H9 (cell line): ENCODE data around the gene ZNF728. TPM values are rescaled to one million over a fixed set of nuclear protein-coding genes. Genes with fewer than 3 reads are reported as not detected.

Experiments used
- DNase-seq: peaks from one replicate; pipeline ENCODE4 v3.0.0-alpha.2; 2017
- H2AFZ ChIP-seq: one replicate; pipeline ENCODE4 v1.6.1; 2013; ENCODE audit warnings: mild to moderate bottlenecking, low read length, control low read depth, moderate library complexity
- H2AK5ac ChIP-seq: 2 replicates; pipeline ENCODE4 v1.6.1; 2013; ENCODE audit warnings: low read length, control low read depth, mixed read lengths; ENCODE audit not compliant: insufficient read length
- H2BK120ac ChIP-seq: one replicate; pipeline ENCODE4 v1.6.1; 2013; ENCODE audit warnings: low read depth, mild to moderate bottlenecking, low read length, control low read depth, inconsistent platforms; ENCODE audit not compliant: poor library complexity, severe bottlenecking
- H2BK12ac ChIP-seq: 2 replicates; pipeline ENCODE4 v1.6.1; 2013; ENCODE audit warnings: low read length, control low read depth, mixed read lengths, low read depth; ENCODE audit not compliant: insufficient read length
- H2BK15ac ChIP-seq: 2 replicates; pipeline ENCODE4 v1.6.1; 2013; ENCODE audit warnings: low read depth, low read length, control low read depth
- H2BK20ac ChIP-seq: one replicate; pipeline ENCODE4 v1.6.1; 2013; ENCODE audit warnings: low read depth, mild to moderate bottlenecking, low read length, control low read depth, inconsistent platforms; ENCODE audit not compliant: poor library complexity, severe bottlenecking
- H2BK5ac ChIP-seq: 2 replicates; pipeline ENCODE4 v1.6.1; 2013; ENCODE audit warnings: low read length, control low read depth, mixed read lengths; ENCODE audit not compliant: insufficient read length
- H3K14ac ChIP-seq: 2 replicates; pipeline ENCODE4 v1.6.1; 2013; ENCODE audit warnings: low read length, control low read depth; ENCODE audit not compliant: insufficient read depth
- H3K18ac ChIP-seq: 2 replicates; pipeline ENCODE4 v1.6.1; 2013; ENCODE audit warnings: low read depth, mild to moderate bottlenecking, mixed read lengths, low read length, control low read depth; ENCODE audit not compliant: insufficient read length
- H3K23ac ChIP-seq: 2 replicates; pipeline ENCODE4 v1.6.1; 2013; ENCODE audit warnings: low read length, control low read depth, mixed read lengths, low read depth; ENCODE audit not compliant: insufficient read length
- H3K23me2 ChIP-seq: 2 replicates; pipeline ENCODE4 v1.6.1; 2013; ENCODE audit warnings: low read depth, mild to moderate bottlenecking, mixed read lengths, low read length, control low read depth; ENCODE audit not compliant: insufficient read length, poor library complexity, severe bottlenecking
- H3K27ac ChIP-seq: 2 replicates; pipeline ENCODE4 v1.5.1; 2013; ENCODE audit warnings: low read length, control low read depth, mixed read lengths, low read depth; ENCODE audit not compliant: insufficient read length
- H3K27me3 ChIP-seq: 2 replicates; pipeline ENCODE4 v1.6.1; 2013; ENCODE audit warnings: low read length, control low read depth, inconsistent platforms; ENCODE audit not compliant: insufficient read depth
- H3K4ac ChIP-seq: 2 replicates; pipeline ENCODE4 v1.6.1; 2013; ENCODE audit warnings: low read depth, mild to moderate bottlenecking, control low read depth, inconsistent platforms, low read length, moderate library complexity
- H3K4me1 ChIP-seq: 2 replicates; pipeline ENCODE4 v1.6.1; 2013; ENCODE audit warnings: low read length, control low read depth, inconsistent platforms; ENCODE audit not compliant: insufficient read depth
- H3K4me2 ChIP-seq: 2 replicates; pipeline ENCODE4 v1.6.1; 2013; ENCODE audit warnings: low read length, control low read depth, mixed read lengths; ENCODE audit not compliant: insufficient read length, insufficient read depth
- H3K56ac ChIP-seq: 2 replicates; pipeline ENCODE4 v1.6.1; 2013; ENCODE audit warnings: low read depth, mild to moderate bottlenecking, mixed read lengths, low read length, control low read depth; ENCODE audit not compliant: insufficient read length
- H3K79me1 ChIP-seq: 2 replicates; pipeline ENCODE4 v1.6.1; 2013; ENCODE audit warnings: low read depth, mild to moderate bottlenecking, moderate library complexity, low read length, control low read depth, inconsistent platforms; ENCODE audit not compliant: insufficient read depth, poor library complexity, severe bottlenecking
- H3K79me2 ChIP-seq: 2 replicates; pipeline ENCODE4 v1.6.1; 2013; ENCODE audit warnings: low read length, control low read depth, inconsistent platforms; ENCODE audit not compliant: insufficient read depth
- H3K9ac ChIP-seq: 2 replicates; pipeline ENCODE4 v1.6.1; 2013; ENCODE audit warnings: low read length, control low read depth, mixed read lengths; ENCODE audit not compliant: insufficient read length; ENCODE audit errors: extremely low read depth
- H3K9me3 ChIP-seq: one replicate; pipeline ENCODE4 v1.6.1; 2013; ENCODE audit warnings: low read depth, low read length, inconsistent platforms; ENCODE audit not compliant: control insufficient read depth
- H3T11ph ChIP-seq: one replicate; pipeline ENCODE4 v1.6.1; 2013; ENCODE audit warnings: mild to moderate bottlenecking, low read length, control low read depth, inconsistent platforms
- H4K20me1 ChIP-seq: one replicate; pipeline ENCODE4 v1.6.1; 2013; ENCODE audit not compliant: control insufficient read depth, insufficient read length, insufficient read depth
- H4K5ac ChIP-seq: 2 replicates; pipeline ENCODE4 v1.6.1; 2013; ENCODE audit warnings: low read depth, mild to moderate bottlenecking, mixed read lengths, low read length, control low read depth; ENCODE audit not compliant: insufficient read length
- H4K8ac ChIP-seq: replicated peaks from 2 replicates; pipeline ENCODE4 v1.6.1; 2013; ENCODE audit warnings: low read length, control low read depth, mixed read lengths, low read depth; ENCODE audit not compliant: insufficient read length
- H4K91ac ChIP-seq: 2 replicates; pipeline ENCODE4 v1.6.1; 2013; ENCODE audit warnings: low read depth, mild to moderate bottlenecking, moderate library complexity, mixed read lengths, low read length, control low read depth; ENCODE audit not compliant: insufficient read length
- H3K27ac Mint-ChIP-seq, 3 experiments: 2 replicates in 2 of 3; 3 replicates in 1 of 3; pipeline ENCODE4 v1.8.0; 2020 to 2021; ENCODE audit warnings: mixed read lengths in 3 of 3, mild to moderate bottlenecking in 1 of 3, moderate library complexity in 1 of 3
- H3K27me3 Mint-ChIP-seq: 2 replicates; pipeline ENCODE4 v1.8.0; 2021; ENCODE audit warnings: low read depth, mild to moderate bottlenecking, moderate library complexity, mixed read lengths
- H3K36me3 Mint-ChIP-seq, 3 experiments: 2 replicates in 2 of 3; 3 replicates in 1 of 3; pipeline ENCODE4 v1.8.0; 2020 to 2021; ENCODE audit warnings: low read depth in 3 of 3, mixed read lengths in 3 of 3; ENCODE audit not compliant: insufficient read depth in 1 of 3
- H3K4me1 Mint-ChIP-seq, 2 experiments: 2 replicates each; pipeline ENCODE4 v1.8.0; 2020; ENCODE audit warnings: mixed read lengths in 2 of 2
- H3K4me3 Mint-ChIP-seq, 2 experiments: 2 replicates in 1 of 2; 3 replicates in 1 of 2; pipeline ENCODE4 v1.8.0; 2020 to 2021; ENCODE audit warnings: mild to moderate bottlenecking in 2 of 2, mixed read lengths in 2 of 2, moderate library complexity in 1 of 2
- H3K9me3 Mint-ChIP-seq, 2 experiments: 2 replicates in 1 of 2; 3 replicates in 1 of 2; pipeline ENCODE4 v1.8.0; 2020; ENCODE audit warnings: mild to moderate bottlenecking in 2 of 2, mixed read lengths in 2 of 2, moderate library complexity in 1 of 2
- WGBS: extraction: QIAGEN DNeasy Blood & Tissue Kit; methylation state at CpG from one replicate; pipeline ENCODE4 v1.1.7; 2013; ENCODE audit warnings: missing lambda C conversion rate, low lambda C conversion rate, mixed read lengths; ENCODE audit not compliant: insufficient read length; ENCODE audit errors: extremely low coverage; 5-methylcytosine and 5-hydroxymethylcytosine counted together
- total RNA-seq: library from RNA; stranded (reverse); gene quantifications from 2 replicates; pipeline ENCODE4 v1.2.1, GENCODE V29; 2021
- TF ChIP-seq, protein P1 (sequence below): fragments of 200-600 bp; sonication (generic); conservative IDR thresholded peaks from 3 replicates; pipeline ENCODE4 v1.8.0; 2021; ENCODE audit warnings: antibody characterized with exemption, mild to moderate bottlenecking

Gene ZNF728
- total RNA-seq, 1 experiment from 2014 or later, result not detected

DNA sequence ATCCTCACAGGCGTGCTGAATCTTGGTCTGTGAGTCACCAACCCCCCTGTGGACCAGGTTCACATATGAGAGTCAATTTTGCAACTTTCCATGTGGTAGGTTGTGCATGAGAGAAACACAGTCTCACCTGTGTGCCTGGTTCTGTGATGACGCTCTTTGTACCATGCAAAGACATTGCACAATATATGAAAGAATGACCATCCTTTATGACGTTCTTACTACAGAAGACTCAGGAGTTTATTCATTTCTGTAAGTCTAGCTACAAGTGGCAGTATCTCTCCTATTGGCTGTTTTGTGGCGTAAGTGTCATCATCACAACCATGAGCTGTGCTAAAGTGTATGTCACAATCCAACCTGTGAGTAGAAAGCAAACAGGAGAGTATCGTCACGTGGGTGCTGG lies 43.8 kb upstream of the ZNF728 start:
- Histone ChIP-seq H3K4me2 (no peak overlapping the region), H2BK20ac (no peak overlapping the region), H3K79me2 (no peaks in the 10 kb centered on the region), H3K56ac (no peak overlapping the region), H3K23me2 (no peaks in the 10 kb centered on the region), H2BK120ac (no peak overlapping the region), H4K8ac (no peak overlapping the region), H4K20me1 (no peaks in the 10 kb centered on the region), H3K18ac (no peak overlapping the region), H3K27me3 (no peaks in the 10 kb centered on the region), H3T11ph (no peak overlapping the region), H2BK15ac (no peak overlapping the region), H3K9me3 (peaks cover 78% of the 10 kb centered on the region), H2BK12ac (no peak overlapping the region), H3K9ac (no peak overlapping the region), H2BK5ac (no peak overlapping the region), H4K5ac (no peak overlapping the region), H3K79me1 (no peaks in the 10 kb centered on the region), H3K4me1 (no peaks in the 10 kb centered on the region), H3K23ac (no peak overlapping the region), H4K91ac (no peak overlapping the region), H3K14ac (no peak overlapping the region), H2AK5ac (no peak overlapping the region), H3K4ac (no peak overlapping the region), H3K27ac (no peak overlapping the region), H2AFZ (no peak overlapping the region)
- no CpG with 5 or more reads among the region's 6 CpGs for WGBS
- H3K27ac Mint-ChIP-seq, result no peak overlapping the region
- TF ChIP-seq, protein P1, sequence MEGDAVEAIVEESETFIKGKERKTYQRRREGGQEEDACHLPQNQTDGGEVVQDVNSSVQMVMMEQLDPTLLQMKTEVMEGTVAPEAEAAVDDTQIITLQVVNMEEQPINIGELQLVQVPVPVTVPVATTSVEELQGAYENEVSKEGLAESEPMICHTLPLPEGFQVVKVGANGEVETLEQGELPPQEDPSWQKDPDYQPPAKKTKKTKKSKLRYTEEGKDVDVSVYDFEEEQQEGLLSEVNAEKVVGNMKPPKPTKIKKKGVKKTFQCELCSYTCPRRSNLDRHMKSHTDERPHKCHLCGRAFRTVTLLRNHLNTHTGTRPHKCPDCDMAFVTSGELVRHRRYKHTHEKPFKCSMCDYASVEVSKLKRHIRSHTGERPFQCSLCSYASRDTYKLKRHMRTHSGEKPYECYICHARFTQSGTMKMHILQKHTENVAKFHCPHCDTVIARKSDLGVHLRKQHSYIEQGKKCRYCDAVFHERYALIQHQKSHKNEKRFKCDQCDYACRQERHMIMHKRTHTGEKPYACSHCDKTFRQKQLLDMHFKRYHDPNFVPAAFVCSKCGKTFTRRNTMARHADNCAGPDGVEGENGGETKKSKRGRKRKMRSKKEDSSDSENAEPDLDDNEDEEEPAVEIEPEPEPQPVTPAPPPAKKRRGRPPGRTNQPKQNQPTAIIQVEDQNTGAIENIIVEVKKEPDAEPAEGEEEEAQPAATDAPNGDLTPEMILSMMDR, result no peak
- peaks cover 6% of the 10 kb centered on the region for H3K27me3 Mint-ChIP-seq
- no peaks in the 10 kb centered on the region for H3K4me1 Mint-ChIP-seq
- peaks cover 0 to 53% (median 23%) of the 10 kb centered on the region in 3 experiments; a peak in 6 of 7 replicates for H3K36me3 Mint-ChIP-seq
- no peak for DNase-seq
- H3K4me3 Mint-ChIP-seq, result no peak overlapping the region
- H3K9me3 Mint-ChIP-seq, result peaks cover 94% of the 10 kb centered on the region in 2 experiments
